ENCODE measurements around the gene GPR146. TPM values are rescaled to one million over a fixed set of nuclear protein-coding genes. Genes with fewer than 3 reads are reported as not detected.

Gene GPR146
- total and polyA plus RNA-seq, 2 of the 4 experiments (the other 2 are of a cell fraction): 2.2 to 3.4 TPM

DNA sequence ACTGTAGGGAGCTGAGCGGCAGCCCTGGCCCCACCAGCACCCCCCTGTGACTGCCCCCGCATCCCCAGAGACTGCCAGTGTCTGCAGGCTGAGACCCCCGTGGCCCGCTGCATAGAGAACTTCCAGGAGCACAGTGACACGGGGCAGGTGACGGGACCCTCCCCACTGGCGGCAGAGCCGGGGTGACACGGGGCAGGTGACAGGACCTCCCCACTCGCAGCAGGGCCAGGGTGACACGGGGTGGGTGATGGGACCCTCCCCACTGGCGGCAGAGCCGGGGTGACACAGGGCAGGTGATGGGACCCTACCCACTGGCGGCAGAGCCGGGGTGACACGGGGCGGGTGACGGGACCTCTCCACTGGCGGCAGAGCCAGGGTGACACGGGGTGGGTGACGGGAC is 45.9 kb downstream of the GPR146 start:
- Histone ChIP-seq H2AK9ac (replicated peaks; ENCODE audit: low read depth, low read length, poor library complexity) (no peak overlapping the region), H2BK120ac (ENCODE audit: low read depth, low read length) (no peak overlapping the region), H3K14ac (replicated peaks; ENCODE audit: low read depth, low read length) (no peak overlapping the region), H3K9ac (ENCODE audit: low read depth, low read length) (no peak overlapping the region), H3K9me3 (ENCODE audit: control insufficient read depth, insufficient read depth, low read length) (no peaks in the 10 kb centered on the region), H3K56ac (ENCODE audit: extremely low read depth, insufficient read depth, low read length) (no peak overlapping the region), H3K4me3 (ENCODE audit: insufficient read depth, low read depth, low read length) (no peak overlapping the region), H3K23ac (ENCODE audit: low read depth, low read length) (no peak overlapping the region), H3K18ac (ENCODE audit: low read depth, low read length) (no peak overlapping the region), H3K4me1 (ENCODE audit: control insufficient read depth, insufficient read depth, low read length) (peaks cover 26% of the 10 kb centered on the region), H3K27ac (ENCODE audit: insufficient read depth, low read length) (no peak overlapping the region), H3K4me2 (ENCODE audit: low read depth, low read length) (no peak overlapping the region), H2BK15ac (ENCODE audit: low read depth, low read length) (no peak overlapping the region), H2BK20ac (ENCODE audit: low read depth, low read length) (no peak overlapping the region), H4K5ac (ENCODE audit: low read depth, low read length) (no peak overlapping the region), H4K20me1 (ENCODE audit: insufficient read depth, low read length) (peaks cover 11% of the 10 kb centered on the region), H3K36me3 (ENCODE audit: control insufficient read depth, insufficient read depth, low read length) (peaks cover 4% of the 10 kb centered on the region; the same call in 1 of the 2 replicates), H3K4ac (ENCODE audit: low read depth, low read length) (no peak overlapping the region), H2AK5ac (ENCODE audit: low read depth, low read length) (no peak overlapping the region), H4K91ac (ENCODE audit: insufficient read depth, low read depth, low read length) (no peak overlapping the region), H3K79me1 (ENCODE audit: low read depth in 1 of 2, low read length in 2 of 2) (peaks cover 0 to 23% of the 10 kb centered on the region in 2 experiments; a peak in 2 of 4 replicates), H2BK5ac (ENCODE audit: low read depth, low read length, poor library complexity, severe bottlenecking) (no peak overlapping the region), H3K9me1 (ENCODE audit: insufficient read depth, low read length) (peaks cover 7% of the 10 kb centered on the region), H2AFZ (replicated peaks; ENCODE audit: low read length, poor library complexity) (no peak overlapping the region), H3K27me3 (ENCODE audit: control insufficient read depth, insufficient read depth, low read length) (no peaks in the 10 kb centered on the region), H4K8ac (ENCODE audit: low read depth in 2 of 2, low read length in 2 of 2) (no peak overlapping the region)
- ATAC-seq (ENCODE audit: low read depth): no peak
- in situ Hi-C loops (cut with MboI; ENCODE audit: low sequenced_read_pairs) (no loop called here), intact Hi-C loops (cut with micrococcal nuclease) (no loop called here), dilution Hi-C loops (cut with HindIII; ENCODE audit: low sequenced_read_pairs, unreplicated experiment) (no loop called here)
- no TSS peak for BruUV-seq (replicated peaks)
- ChIA-PET CTCF (no interaction called here), POLR2A (ENCODE audit: unreplicated experiment) (no interaction called here)
- DNase-seq: no peak
- no peak for TF ChIP-seq RCOR1 (IDR thresholded peaks at IDR 0.05; ENCODE audit: insufficient replicate concordance, low read length)
- TF ChIP-seq MAFK (IDR thresholded peaks at IDR 0.05; ENCODE audit: low read depth, low read length): no peak
- TF ChIP-seq NFE2L2 (IDR thresholded peaks at IDR 0.05; ENCODE audit: low read depth, low read length): no peak
- TF ChIP-seq SMC3 (IDR thresholded peaks at IDR 0.05; ENCODE audit: low read depth, low read length): no peak
- no peak for TF ChIP-seq CEBPB (IDR thresholded peaks at IDR 0.05; ENCODE audit: low read depth, low read length)
- TF ChIP-seq POLR2A (IDR thresholded peaks at IDR 0.05; ENCODE audit: low read depth, low read length): no peak
- TF ChIP-seq BHLHE40 (IDR thresholded peaks at IDR 0.05; ENCODE audit: low read depth, low read length): no peak
- no peak for TF ChIP-seq ELK1 (IDR thresholded peaks at IDR 0.05; ENCODE audit: borderline replicate concordance, low read depth, low read length)
- TF ChIP-seq MAZ (IDR thresholded peaks at IDR 0.05; ENCODE audit: borderline replicate concordance, low read depth, low read length): no peak
- TF ChIP-seq USF2 (IDR thresholded peaks at IDR 0.05; ENCODE audit: low read depth, low read length): no peak
- WGBS, 2 experiments (ENCODE audit: extremely low coverage in 2 of 2, insufficient read length in 1 of 2): 98% methylated on average over 5 of the region's 21 CpGs; no CpG with 5 or more reads in 1 of the 2 experiments
